ENCODE data around the gene CBX6.

The CBX6 gene

GRCh38 chr22:38874529-38875222 lies 2.7 kb upstream of the CBX6 start:
- H3K27ac ChIP-seq (ENCODE audit: low read depth in 2 of 2, low read length in 2 of 2) = no peak overlapping the region

GRCh38 chr22:38873469-38874411 lies 1.7 kb upstream of the CBX6 start:
- Histone ChIP-seq H3K4me1 (ENCODE audit: control insufficient read depth in 2 of 2, insufficient read depth in 2 of 2, low read length in 2 of 2) (peaks cover 19 to 26% of the 10 kb centered on the region in 2 donors), H3K36me3 (ENCODE audit: control insufficient read depth in 2 of 2, insufficient read depth in 2 of 2, low read length in 2 of 2) (no peaks in the 10 kb centered on the region), H3K27ac (ENCODE audit: low read depth in 2 of 2, low read length in 2 of 2) (peak overlapping the region; percentile 72 to 87), H3K4me3 (ENCODE audit: low read length in 2 of 2) (peak overlapping the region in 1 of 2 donors; percentile 70), H3K9me3 (ENCODE audit: control insufficient read depth in 2 of 2, low read length in 2 of 2) (no peaks in the 10 kb centered on the region), H3K27me3 (ENCODE audit: control insufficient read depth in 2 of 2, insufficient read depth in 2 of 2, low read length in 2 of 2) (peaks cover 10 to 32% of the 10 kb centered on the region in 2 donors), H3K9ac (ENCODE audit: low read depth in 1 of 2, low read length in 2 of 2) (peak overlapping the region in 1 of 2 donors; percentile 76)

More at GRCh38 chr22:38874529-38875222, 2.7 kb upstream of the CBX6 start:
- Histone ChIP-seq H3K4me1 (ENCODE audit: control insufficient read depth in 2 of 2, insufficient read depth in 2 of 2, low read length in 2 of 2) (peaks cover 17 to 21% of the 10 kb centered on the region in 2 donors), H3K36me3 (ENCODE audit: control insufficient read depth in 2 of 2, insufficient read depth in 2 of 2, low read length in 2 of 2) (no peaks in the 10 kb centered on the region), H3K9me3 (ENCODE audit: control insufficient read depth in 2 of 2, low read length in 2 of 2) (no peaks in the 10 kb centered on the region), H3K9ac (ENCODE audit: low read depth in 1 of 2, low read length in 2 of 2) (no peak overlapping the region), H3K4me3 (ENCODE audit: low read length in 2 of 2) (no peak overlapping the region), H3K27me3 (ENCODE audit: control insufficient read depth in 2 of 2, insufficient read depth in 2 of 2, low read length in 2 of 2) (peaks cover 10 to 32% of the 10 kb centered on the region in 2 donors)

- Histone ChIP-seq H3K4me3 (ENCODE audit: low read length in 2 of 2) (peak overlapping the region; percentile 70 to 72), H3K36me3 (ENCODE audit: control insufficient read depth in 2 of 2, insufficient read depth in 2 of 2, low read length in 2 of 2) (no peaks in the 10 kb centered on the region), H3K9ac (ENCODE audit: low read depth in 1 of 2, low read length in 2 of 2) (peak overlapping the region; percentile 63 to 76), H3K4me1 (ENCODE audit: control insufficient read depth in 2 of 2, insufficient read depth in 2 of 2, low read length in 2 of 2) (peaks cover 19 to 26% of the 10 kb centered on the region in 2 donors), H3K27me3 (ENCODE audit: control insufficient read depth in 2 of 2, insufficient read depth in 2 of 2, low read length in 2 of 2) (peaks cover 10 to 32% of the 10 kb centered on the region in 2 donors), H3K9me3 (ENCODE audit: control insufficient read depth in 2 of 2, low read length in 2 of 2) (no peaks in the 10 kb centered on the region), H3K27ac (ENCODE audit: low read depth in 2 of 2, low read length in 2 of 2) (peak overlapping the region; percentile 72 to 87)
These were observed 824 bp upstream of the CBX6 start for GRCh38 chr22:38872831-38873248.

GRCh38 chr22:38871360-38872171 lies 450 bp downstream of the CBX6 start:
- H3K27me3 ChIP-seq (ENCODE audit: control insufficient read depth in 2 of 2, insufficient read depth in 2 of 2, low read length in 2 of 2) = peaks cover 10 to 28% of the 10 kb centered on the region in 2 donors
- peak overlapping the region; percentile 60 to 71 for H3K27ac ChIP-seq (ENCODE audit: low read depth in 2 of 2, low read length in 2 of 2)
- peak overlapping the region; percentile 45 to 52 for H3K9ac ChIP-seq (ENCODE audit: low read depth in 1 of 2, low read length in 2 of 2)
- H3K4me1 ChIP-seq (ENCODE audit: control insufficient read depth in 2 of 2, insufficient read depth in 2 of 2, low read length in 2 of 2) = peaks cover 19 to 26% of the 10 kb centered on the region in 2 donors
- H3K4me3 ChIP-seq (ENCODE audit: low read length in 2 of 2) = peak overlapping the region; percentile 69 to 72
- H3K36me3 ChIP-seq (ENCODE audit: control insufficient read depth in 2 of 2, insufficient read depth in 2 of 2, low read length in 2 of 2) = no peaks in the 10 kb centered on the region
- no peaks in the 10 kb centered on the region for H3K9me3 ChIP-seq (ENCODE audit: control insufficient read depth in 2 of 2, low read length in 2 of 2)

- peaks cover 10 to 28% of the 10 kb centered on the region in 2 donors for H3K27me3 ChIP-seq (ENCODE audit: control insufficient read depth in 2 of 2, insufficient read depth in 2 of 2, low read length in 2 of 2)
- H3K9ac ChIP-seq (ENCODE audit: low read depth in 1 of 2, low read length in 2 of 2) = peak overlapping the region in 1 of 2 donors; percentile 29
- peak overlapping the region; percentile 69 to 72 for H3K4me3 ChIP-seq (ENCODE audit: low read length in 2 of 2)
- H3K36me3 ChIP-seq (ENCODE audit: control insufficient read depth in 2 of 2, insufficient read depth in 2 of 2, low read length in 2 of 2) = no peaks in the 10 kb centered on the region
- no peaks in the 10 kb centered on the region for H3K9me3 ChIP-seq (ENCODE audit: control insufficient read depth in 2 of 2, low read length in 2 of 2)
- H3K27ac ChIP-seq (ENCODE audit: low read depth in 2 of 2, low read length in 2 of 2) = peak overlapping the region; percentile 60 to 71
- peaks cover 19 to 26% of the 10 kb centered on the region in 2 donors for H3K4me1 ChIP-seq (ENCODE audit: control insufficient read depth in 2 of 2, insufficient read depth in 2 of 2, low read length in 2 of 2)
These were observed 1.1 kb downstream of the CBX6 start for GRCh38 chr22:38870791-38871359.

GRCh38 chr22:38870312-38870741 lies 1.7 kb downstream of the CBX6 start:
- Histone ChIP-seq H3K36me3 (ENCODE audit: control insufficient read depth in 2 of 2, insufficient read depth in 2 of 2, low read length in 2 of 2) (peaks cover 0 to under 1% of the 10 kb centered on the region in 2 donors), H3K27me3 (ENCODE audit: control insufficient read depth in 2 of 2, insufficient read depth in 2 of 2, low read length in 2 of 2) (peaks cover 10 to 28% of the 10 kb centered on the region in 2 donors), H3K9me3 (ENCODE audit: control insufficient read depth in 2 of 2, low read length in 2 of 2) (no peaks in the 10 kb centered on the region), H3K4me3 (ENCODE audit: low read length in 2 of 2) (peak overlapping the region; percentile 24 to 69), H3K27ac (ENCODE audit: low read depth in 2 of 2, low read length in 2 of 2) (no peak overlapping the region), H3K4me1 (ENCODE audit: control insufficient read depth in 2 of 2, insufficient read depth in 2 of 2, low read length in 2 of 2) (peaks cover 19 to 26% of the 10 kb centered on the region in 2 donors), H3K9ac (ENCODE audit: low read depth in 1 of 2, low read length in 2 of 2) (peak overlapping the region in 1 of 2 donors; percentile 19)

GRCh38 chr22:38869663-38870062 lies 2.4 kb downstream of the CBX6 start:
- Histone ChIP-seq H3K36me3 (ENCODE audit: control insufficient read depth in 2 of 2, insufficient read depth in 2 of 2, low read length in 2 of 2) (peaks cover 0 to 2% of the 10 kb centered on the region in 2 donors), H3K4me3 (ENCODE audit: low read length in 2 of 2) (no peak overlapping the region), H3K9ac (ENCODE audit: low read depth in 1 of 2, low read length in 2 of 2) (no peak overlapping the region), H3K27ac (ENCODE audit: low read depth in 2 of 2, low read length in 2 of 2) (no peak overlapping the region), H3K4me1 (ENCODE audit: control insufficient read depth in 2 of 2, insufficient read depth in 2 of 2, low read length in 2 of 2) (peaks cover 19 to 31% of the 10 kb centered on the region in 2 donors), H3K27me3 (ENCODE audit: control insufficient read depth in 2 of 2, insufficient read depth in 2 of 2, low read length in 2 of 2) (peaks cover 7 to 23% of the 10 kb centered on the region in 2 donors), H3K9me3 (ENCODE audit: control insufficient read depth in 2 of 2, low read length in 2 of 2) (no peaks in the 10 kb centered on the region)

- H3K4me3 ChIP-seq (ENCODE audit: low read length in 2 of 2) = no peak overlapping the region
- H3K4me1 ChIP-seq (ENCODE audit: control insufficient read depth in 2 of 2, insufficient read depth in 2 of 2, low read length in 2 of 2) = peaks cover 22 to 34% of the 10 kb centered on the region in 2 donors
- no peak overlapping the region for H3K27ac ChIP-seq (ENCODE audit: low read depth in 2 of 2, low read length in 2 of 2)
- peaks cover 3 to 19% of the 10 kb centered on the region in 2 donors for H3K27me3 ChIP-seq (ENCODE audit: control insufficient read depth in 2 of 2, insufficient read depth in 2 of 2, low read length in 2 of 2)
- H3K36me3 ChIP-seq (ENCODE audit: control insufficient read depth in 2 of 2, insufficient read depth in 2 of 2, low read length in 2 of 2) = peaks cover 0 to 2% of the 10 kb centered on the region in 2 donors
- H3K9me3 ChIP-seq (ENCODE audit: control insufficient read depth in 2 of 2, low read length in 2 of 2) = no peaks in the 10 kb centered on the region
- H3K9ac ChIP-seq (ENCODE audit: low read depth in 1 of 2, low read length in 2 of 2) = no peak overlapping the region
These were observed 3.1 kb downstream of the CBX6 start for GRCh38 chr22:38868886-38869381.

GRCh38 chr22:38868286-38868721 lies 3.7 kb downstream of the CBX6 start:
- Histone ChIP-seq H3K27me3 (ENCODE audit: control insufficient read depth in 2 of 2, insufficient read depth in 2 of 2, low read length in 2 of 2) (peaks cover 2 to 13% of the 10 kb centered on the region in 2 donors), H3K36me3 (ENCODE audit: control insufficient read depth in 2 of 2, insufficient read depth in 2 of 2, low read length in 2 of 2) (peaks cover 0 to 2% of the 10 kb centered on the region in 2 donors), H3K4me3 (ENCODE audit: low read length in 2 of 2) (no peak overlapping the region), H3K9ac (ENCODE audit: low read depth in 1 of 2, low read length in 2 of 2) (no peak overlapping the region), H3K9me3 (ENCODE audit: control insufficient read depth in 2 of 2, low read length in 2 of 2) (no peaks in the 10 kb centered on the region), H3K27ac (ENCODE audit: low read depth in 2 of 2, low read length in 2 of 2) (no peak overlapping the region), H3K4me1 (ENCODE audit: control insufficient read depth in 2 of 2, insufficient read depth in 2 of 2, low read length in 2 of 2) (peaks cover 22 to 34% of the 10 kb centered on the region in 2 donors)
